HG02623 (cell line): ENCODE data around the gene GTF2I.
"Not testable (repeated sequence)": the region's sequence is repeated elsewhere in the genome, so short reads cannot be mapped to it uniquely, and the experiment has no call there.

Experiments
- ATAC-seq: cut with Tn5 transposase; IDR thresholded peaks from one replicate; pipeline ENCODE4 v1.9.1; 2021; ENCODE audit warnings: moderate library complexity; ENCODE audit not compliant: unreplicated experiment

GTF2I gene

DNA sequence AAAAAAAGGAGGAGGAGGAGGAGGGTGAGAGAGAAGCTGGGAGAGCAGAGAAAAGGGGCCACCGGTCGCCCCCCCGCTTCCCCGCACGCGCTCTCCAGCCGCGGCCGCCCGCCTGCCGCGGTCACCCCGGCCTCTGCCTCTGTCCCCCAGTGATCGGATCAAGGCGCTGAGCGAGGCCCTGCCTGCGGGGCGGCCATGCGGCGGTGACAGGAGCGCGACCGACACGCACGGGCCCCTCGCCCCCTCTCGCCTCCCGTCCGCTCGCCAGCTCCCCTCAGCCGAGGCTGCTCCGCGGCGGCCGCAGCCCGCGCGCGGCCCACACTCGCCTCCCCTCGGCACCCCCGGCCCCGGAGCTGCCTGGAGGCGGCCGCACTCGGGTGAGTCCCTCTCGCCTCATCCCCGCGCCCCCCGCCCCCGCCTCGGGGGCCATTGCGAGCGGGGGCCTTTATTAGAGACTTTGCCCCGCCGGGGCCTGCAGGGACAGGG is at the start of gene GTF2I:
TSS of gene GTF2I (plus strand) at position 27 of the 486 bp plus-strand sequence. CDS start 31,411 bp downstream, outside the sequence.
- ATAC-seq: peak; percentile 6

GRCh38 chr7:74612015-74612829 is 45.3 kb upstream of the GTF2I start:
- ATAC-seq: no peak

- no peak for ATAC-seq
Observed at GRCh38 chr7:74615933-74616780, 41.4 kb upstream of the GTF2I start.

DNA sequence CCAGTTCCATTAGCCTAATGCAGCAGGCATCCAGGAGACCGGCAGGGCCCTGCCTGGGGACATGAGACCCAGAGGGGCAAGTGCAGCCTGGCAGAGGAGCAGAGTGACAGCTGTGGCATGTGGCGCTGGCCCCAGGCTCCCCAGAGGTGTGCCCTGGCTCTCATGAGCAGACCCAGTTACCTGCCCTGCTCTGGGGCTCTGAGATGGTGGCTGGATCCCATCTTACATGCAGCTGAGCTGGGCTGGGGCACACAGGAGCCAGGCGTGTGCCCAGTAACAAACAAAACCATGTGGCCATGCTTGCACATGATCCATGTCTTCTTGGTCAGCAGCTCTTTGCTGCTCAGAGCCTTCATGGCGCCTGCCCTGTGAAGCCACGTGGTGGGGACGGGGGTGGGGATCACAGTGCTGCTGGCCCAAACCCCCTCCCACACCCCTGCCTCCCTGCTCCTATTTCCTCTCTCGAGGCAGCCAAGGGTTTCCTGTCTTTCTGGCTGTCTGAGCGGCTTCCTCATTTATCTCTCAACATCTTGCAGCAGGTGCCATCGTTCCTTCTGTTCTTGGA is 40.3 kb upstream of the GTF2I start:
- ATAC-seq: no peak

- ATAC-seq: no peak
Observed at GRCh38 chr7:74619235-74619860, 38.2 kb upstream of the GTF2I start.

DNA sequence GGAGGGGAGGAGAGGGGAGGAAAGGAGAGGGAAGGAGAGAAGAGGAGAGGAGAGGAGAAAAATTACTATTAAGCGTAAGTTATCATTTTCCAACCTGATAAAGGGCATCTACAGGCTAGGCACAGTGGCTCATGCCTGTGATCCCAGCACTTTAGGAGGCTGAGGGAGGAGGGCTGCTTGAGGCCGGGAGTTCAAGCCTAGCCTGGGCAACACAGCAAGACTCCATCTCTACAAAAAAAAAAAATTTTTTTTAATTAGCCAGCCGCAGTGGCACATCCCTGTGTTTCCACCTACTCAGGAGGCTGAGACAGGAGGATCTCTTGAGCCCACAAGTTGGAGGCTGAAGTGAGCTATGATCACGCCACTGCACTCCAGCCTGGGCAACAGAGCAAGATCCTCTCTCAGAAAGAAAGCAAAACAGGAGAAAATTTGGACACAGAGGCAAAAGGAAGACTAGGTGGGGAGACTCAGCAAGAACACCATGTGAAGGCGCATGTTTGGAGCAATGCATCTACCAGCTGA is 35.2 kb upstream of the GTF2I start:
- ATAC-seq: no peak

DNA sequence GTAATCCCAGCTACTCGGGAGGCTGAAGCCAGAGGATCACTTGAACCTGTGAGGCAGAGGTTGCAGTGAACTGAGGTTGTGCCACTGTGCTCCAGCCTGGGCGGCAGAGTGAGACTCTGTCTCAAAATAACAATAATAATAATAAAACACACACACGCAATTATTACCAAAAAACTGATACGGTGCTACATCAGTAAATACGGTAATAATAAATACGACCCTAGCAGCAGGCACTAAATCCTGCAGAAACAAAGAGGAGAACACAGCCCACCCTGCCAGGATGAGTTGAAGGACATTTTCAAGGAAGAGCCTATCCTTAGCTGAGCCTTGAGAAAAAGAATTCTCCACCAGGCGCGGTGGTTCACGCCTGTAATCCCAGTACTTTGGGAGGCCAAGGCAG is 34.4 kb upstream of the GTF2I start:
- no peak for ATAC-seq

- ATAC-seq: no peak
Observed at GRCh38 chr7:74625446-74625845, 32.1 kb upstream of the GTF2I start.

DNA sequence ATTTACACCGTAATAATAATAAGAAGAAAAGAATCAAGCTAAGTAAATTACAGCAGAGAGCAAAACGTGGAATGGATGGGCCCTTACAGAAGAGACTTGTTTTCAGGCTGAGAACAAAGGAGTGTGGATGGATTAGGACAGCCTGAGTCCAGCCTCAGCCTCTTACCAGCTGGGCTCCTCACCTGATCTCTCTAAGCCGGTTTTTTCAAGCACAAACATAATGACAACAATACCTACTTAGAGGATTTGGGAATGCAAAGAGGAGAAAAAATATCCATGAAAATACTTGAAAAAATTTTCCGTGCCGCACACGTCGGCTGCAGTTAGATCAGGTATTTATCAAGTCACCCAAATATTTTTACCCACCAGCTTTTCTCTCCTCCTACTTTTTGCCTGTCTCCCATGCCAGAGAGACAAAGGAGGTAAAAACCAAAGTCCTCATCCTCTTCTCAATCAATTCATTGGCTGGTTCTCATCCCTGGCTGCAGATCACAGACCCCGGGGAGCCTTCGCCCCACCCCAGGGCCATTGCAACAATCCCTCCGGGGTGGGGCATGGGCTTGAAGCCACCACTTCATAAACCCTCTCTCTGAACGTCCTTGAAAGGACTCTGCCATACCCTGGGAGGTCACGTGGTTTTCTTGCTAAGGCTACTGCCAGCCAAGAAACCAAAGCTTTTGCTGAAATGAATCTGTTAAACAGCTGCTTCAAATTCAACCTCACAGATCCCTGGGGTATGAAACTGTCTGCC is 29.7 kb upstream of the GTF2I start:
- no peak for ATAC-seq

- ATAC-seq: no peak
Observed at GRCh38 chr7:74632505-74632904, 25.0 kb upstream of the GTF2I start.

DNA sequence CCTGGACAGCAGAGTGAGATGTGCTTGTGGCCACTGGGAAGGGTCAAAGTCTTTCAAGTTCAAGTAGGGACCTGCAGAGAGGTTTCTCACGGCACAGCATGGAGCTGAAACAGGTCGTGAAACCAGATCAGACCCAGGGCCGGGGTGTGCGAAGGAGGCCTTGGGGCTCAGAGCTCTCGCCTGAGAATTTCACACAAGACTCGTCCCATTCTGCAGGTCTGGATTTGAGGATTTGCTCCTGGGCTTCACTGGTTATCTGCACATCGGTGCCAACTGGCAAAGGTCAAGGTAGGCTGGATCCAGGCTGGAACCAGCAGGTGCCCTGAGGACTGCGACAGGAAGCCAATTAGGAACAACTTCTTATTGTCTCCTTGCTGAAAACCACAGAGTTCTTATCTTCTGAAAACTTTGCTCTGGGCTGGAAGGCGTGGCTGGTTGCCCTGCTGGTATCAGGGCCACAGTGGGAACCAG is 24.0 kb upstream of the GTF2I start:
- ATAC-seq: no peak

DNA sequence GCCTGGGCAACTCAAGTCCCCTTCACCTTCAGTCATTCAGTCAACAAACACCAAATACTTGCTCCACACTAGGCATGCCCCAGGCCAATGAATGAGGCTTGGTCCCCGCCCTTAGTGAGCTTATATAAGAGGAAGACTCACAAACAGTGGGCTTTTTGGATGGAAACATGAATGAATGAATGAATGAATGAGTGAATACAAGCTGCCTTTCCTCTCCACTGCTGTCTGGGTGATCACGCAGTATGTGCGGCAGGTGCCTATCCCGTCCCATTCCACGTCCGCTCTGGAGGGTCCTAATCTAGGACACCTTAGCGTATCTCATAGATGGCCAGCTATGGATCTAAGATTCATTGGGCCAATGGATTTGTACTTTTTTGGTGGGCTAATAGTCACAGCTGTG is 19.8 kb upstream of the GTF2I start:
- no peak for ATAC-seq

GRCh38 chr7:74650055-74650454 is 7.5 kb upstream of the GTF2I start:
- ATAC-seq: peak; percentile 82

DNA sequence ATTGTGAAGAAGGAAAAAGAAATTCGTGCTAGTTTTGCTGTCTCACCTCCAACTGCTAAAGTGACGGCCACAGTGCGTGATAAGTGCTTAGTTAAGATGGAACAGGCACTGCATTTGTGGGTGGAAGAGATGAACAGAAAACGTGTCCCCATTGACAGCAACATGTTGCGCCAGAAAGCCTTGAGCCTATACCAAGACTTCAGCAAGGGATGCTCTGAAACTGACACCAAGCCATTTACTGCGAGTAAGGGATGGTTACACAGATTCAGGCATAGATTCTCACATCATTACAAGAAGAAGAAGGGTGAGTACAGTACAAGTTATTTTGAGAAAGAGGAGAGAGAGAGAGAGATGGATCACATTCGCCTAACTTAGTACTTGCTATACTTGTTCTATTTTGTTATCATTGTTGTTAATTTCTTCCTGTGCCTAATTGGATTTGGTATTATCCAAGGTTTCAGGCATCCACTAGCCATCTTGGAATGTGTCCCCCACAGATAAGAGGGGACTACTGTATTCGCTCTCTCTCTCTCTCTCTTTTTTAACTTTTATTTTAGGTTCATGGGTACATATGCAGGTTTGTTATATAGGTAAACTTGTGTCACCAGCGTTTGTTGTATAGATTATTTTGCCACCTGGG is 6.9 kb upstream of the GTF2I start:
- ATAC-seq: peak; percentile 56

GRCh38 chr7:74651133-74651504 is 6.4 kb upstream of the GTF2I start:
- not testable (repeated sequence) for ATAC-seq

DNA sequence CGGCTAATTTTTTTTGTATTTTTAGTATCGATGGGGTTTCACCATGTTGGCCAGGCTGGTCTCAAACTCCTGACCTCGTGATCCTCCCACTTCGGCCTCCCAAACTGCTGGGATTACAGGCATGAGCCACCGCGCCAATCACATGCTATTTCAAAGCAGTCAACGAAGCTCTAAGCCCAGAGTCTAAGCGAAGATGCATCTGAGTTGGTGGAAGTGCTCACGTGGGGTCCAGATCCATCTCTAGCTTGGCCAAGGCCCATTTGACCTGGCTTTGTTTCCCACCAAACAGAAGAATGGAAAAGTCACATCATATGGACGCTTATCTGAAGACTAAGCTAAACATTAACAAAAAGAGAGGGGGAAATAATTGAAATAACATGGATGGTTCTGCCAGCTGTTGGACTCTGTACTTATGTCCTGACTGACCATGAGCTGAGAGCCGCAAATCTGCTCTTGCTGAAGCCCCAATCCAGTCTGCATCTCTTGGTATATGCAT is 3.8 kb upstream of the GTF2I start:
- ATAC-seq: no peak

DNA sequence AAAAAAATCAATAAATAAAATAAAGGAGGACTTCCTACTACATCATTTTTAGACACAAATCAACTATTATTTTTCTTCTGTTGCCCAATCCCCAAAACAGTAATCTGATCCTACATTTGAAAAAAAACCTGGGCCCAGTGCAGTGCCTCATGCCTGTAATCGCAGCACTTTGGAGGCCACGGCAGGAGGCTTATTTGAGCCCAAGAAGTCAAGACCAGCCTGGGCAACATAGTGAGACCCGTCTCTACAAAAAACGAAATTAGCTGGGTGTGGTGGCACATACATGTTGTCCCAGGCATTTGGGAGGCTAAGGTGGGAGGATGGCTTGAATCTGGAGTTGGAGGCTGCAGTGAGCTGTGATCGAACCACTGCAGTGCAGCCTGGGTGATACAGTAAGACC is 2.7 kb upstream of the GTF2I start:
- ATAC-seq: no peak

DNA sequence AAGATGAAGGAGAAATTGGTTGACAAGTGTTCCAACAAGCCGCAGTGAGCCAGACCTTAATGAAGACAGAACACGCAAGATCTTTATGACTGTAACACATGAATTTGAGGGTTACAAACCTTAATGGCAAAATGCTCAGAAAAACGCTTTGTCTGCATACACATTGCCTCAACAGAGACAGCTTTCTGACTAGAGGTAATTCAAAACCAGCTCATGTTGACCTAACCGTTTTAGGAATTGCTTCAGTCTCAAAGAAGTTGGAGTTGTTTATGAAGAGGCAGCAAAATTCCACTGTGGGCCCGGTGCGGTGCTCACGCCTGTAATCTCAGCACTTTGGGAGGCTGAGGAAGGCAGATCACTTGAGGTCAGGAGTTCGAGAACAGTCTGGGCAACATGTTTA is 2.2 kb upstream of the GTF2I start:
- no peak for ATAC-seq

DNA sequence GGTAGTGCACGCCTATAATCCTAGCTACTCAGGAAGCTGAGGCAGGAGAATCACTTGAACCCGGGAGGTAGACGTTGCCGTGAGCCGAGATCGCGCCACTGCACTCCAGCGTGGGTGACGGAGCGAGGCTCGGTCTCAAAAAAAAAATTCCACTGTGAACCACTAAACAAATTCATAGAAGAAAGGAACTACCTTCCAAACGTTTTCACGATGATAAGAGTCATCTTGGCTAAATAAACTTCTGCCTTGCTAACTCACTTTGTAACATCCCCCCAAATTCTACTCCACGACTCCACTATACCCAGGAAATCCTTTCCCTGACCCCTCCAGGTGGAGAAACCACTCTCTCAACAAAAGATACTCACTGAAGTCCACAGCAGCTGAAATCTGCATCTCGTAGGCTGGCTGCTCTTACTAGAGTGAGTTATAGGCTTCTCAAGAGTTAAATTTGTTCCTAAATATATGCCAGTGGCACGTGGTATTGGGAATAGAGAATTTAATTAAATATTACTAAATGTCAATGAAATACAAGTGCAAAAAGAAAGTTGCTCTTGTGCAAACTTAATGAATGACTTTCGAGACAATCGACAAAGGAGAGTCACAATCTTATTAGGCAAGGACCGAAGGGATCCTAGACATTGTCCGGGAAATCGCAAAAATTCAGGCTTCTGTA is 1.6 kb upstream of the GTF2I start:
- ATAC-seq: no peak
